NCI-H2107 treated with DMSO at 0.1 percent for 48 hours (cell line): ENCODE data around the gene VEZF1.
A peak's percentile ranks its signal among the peaks of the same experiment; 100 is the strongest.

ENCODE experiments used
- DNase-seq: peaks from one replicate; lab custom pipeline; 2025; ENCODE audit not compliant: unreplicated experiment; lab: John Stamatoyannopoulos, UW

Gene VEZF1

GRCh38 chr17:57953219-57953618 lies 34.8 kb downstream of the VEZF1 start:
- DNase-seq, result no peak

- DNase-seq, result no peak
These were observed 38.4 kb downstream of the VEZF1 start for GRCh38 chr17:57949649-57950048.

- no peak for DNase-seq
These were observed 39.3 kb downstream of the VEZF1 start for GRCh38 chr17:57948555-57949420.

GRCh38 chr17:57948169-57948554 lies 39.9 kb downstream of the VEZF1 start:
- no peak for DNase-seq

GRCh38 chr17:57947369-57947768 lies 40.7 kb downstream of the VEZF1 start:
- no peak for DNase-seq

- DNase-seq, result peak; percentile 66
These were observed 41.2 kb downstream of the VEZF1 start for GRCh38 chr17:57946798-57947358.

- DNase-seq, result no peak
These were observed 41.9 kb downstream of the VEZF1 start for GRCh38 chr17:57945996-57946797.

- DNase-seq, result no peak
These were observed 43.1 kb downstream of the VEZF1 start for GRCh38 chr17:57944908-57945307.

- no peak for DNase-seq
These were observed 44.4 kb downstream of the VEZF1 start for GRCh38 chr17:57943645-57944044.

GRCh38 chr17:57943140-57943539 lies 44.9 kb downstream of the VEZF1 start:
- DNase-seq, result no peak

GRCh38 chr17:57941384-57942370 lies 46.4 kb downstream of the VEZF1 start:
- DNase-seq, result no peak

GRCh38 chr17:57940653-57941329 lies 47.3 kb downstream of the VEZF1 start:
- DNase-seq, result peak; percentile 87

GRCh38 chr17:57940231-57940630 lies 47.8 kb downstream of the VEZF1 start:
- DNase-seq, result peak; percentile 77

- peak; percentile 86 for DNase-seq
These were observed 48.3 kb downstream of the VEZF1 start for GRCh38 chr17:57939797-57940196.

- DNase-seq, result no peak
These were observed 50.0 kb downstream of the VEZF1 start for GRCh38 chr17:57938061-57938502.

GRCh38 chr17:57937492-57937891 lies 50.6 kb downstream of the VEZF1 start:
- DNase-seq, result no peak

GRCh38 chr17:57935833-57936807 lies 51.9 kb downstream of the VEZF1 start:
- DNase-seq, result no peak

- no peak for DNase-seq
These were observed 56.4 kb downstream of the VEZF1 start for GRCh38 chr17:57931488-57932137.
